Panc1 (cell line): ENCODE measurements around the gene SPINK9. TPM values are rescaled to one million over a fixed set of nuclear protein-coding genes. Genes with fewer than 3 reads are reported as not detected.

Experiments
- ATAC-seq: fragments of 200-7000 bp; cut with Tn5 transposase; 2 replicates; pipeline ENCODE4 v1.9.1; 2020; ENCODE audit warnings: mild to moderate bottlenecking, moderate library complexity
- BruUV-seq: library from RNA; stranded (reverse); fragments of 400-500 nt; replicated peaks from 2 replicates; lab custom pipeline; 2021; lab: Mats Ljungman, UMichigan
- CTCF ChIA-PET: fragments of 300-600 bp; sonication (Branson Sonifier 250); formaldehyde crosslinking; loops from one replicate; lab custom pipeline; 2022; ENCODE audit warnings: antibody characterized with exemption; lab: Charles Lee
- POLR2A ChIA-PET: fragments of 300-600 bp; sonication (Branson Sonifier 250); formaldehyde crosslinking; loops from one replicate; lab custom pipeline; 2022; ENCODE audit warnings: antibody characterized with exemption; lab: Charles Lee
- DNase-seq: peaks from one replicate; pipeline ENCODE4 v3.0.0-alpha.2; 2010; ENCODE audit warnings: low read depth, low spot score
- H3K27ac ChIP-seq: 2 replicates; pipeline ENCODE4 v1.5.1; 2011; ENCODE audit warnings: mild to moderate bottlenecking, low read length, inconsistent platforms
- H3K27me3 ChIP-seq: fragments of 200-500 bp; sonication (Bioruptor generic); 2 replicates; pipeline ENCODE4 v1.6.0; 2014; ENCODE audit warnings: low read length, inconsistent platforms; ENCODE audit not compliant: control insufficient read depth, insufficient read depth
- H3K36me3 ChIP-seq: fragments of 200-500 bp; sonication (Bioruptor generic); 2 replicates; pipeline ENCODE4 v1.5.1; 2014; ENCODE audit warnings: inconsistent platforms, mild to moderate bottlenecking, low read length, moderate library complexity; ENCODE audit not compliant: control insufficient read depth, insufficient read depth
- H3K4me1 ChIP-seq: 2 replicates; pipeline ENCODE4 v1.5.1; 2011; ENCODE audit warnings: inconsistent platforms, mild to moderate bottlenecking, low read length, moderate library complexity; ENCODE audit not compliant: control insufficient read depth, insufficient read depth
- H3K4me3 ChIP-seq, 2 experiments: 2 replicates each; pipeline ENCODE4 v1.5.1; 2011 to 2012; ENCODE audit warnings: low read depth in 2 of 2, low read length in 2 of 2, mild to moderate bottlenecking in 2 of 2, inconsistent platforms in 1 of 2, moderate library complexity in 1 of 2
- H3K9me3 ChIP-seq: fragments of 200-500 bp; sonication (Bioruptor generic); 2 replicates; pipeline ENCODE4 v1.5.1; 2014; ENCODE audit warnings: low read depth, mild to moderate bottlenecking, inconsistent platforms, low read length, moderate library complexity; ENCODE audit not compliant: control insufficient read depth, insufficient read depth
- POLR2AphosphoS5 ChIP-seq: IDR thresholded peaks from 2 replicates; pipeline ENCODE4 v1.6.1; 2012; ENCODE audit warnings: mild to moderate bottlenecking, low read depth, low read length, moderate library complexity
- REST ChIP-seq, 2 experiments: IDR thresholded peaks; 2 replicates each; pipeline ENCODE4 v1.6.1; 2011 to 2012; ENCODE audit warnings: low read depth in 2 of 2, control low read depth in 1 of 2, low read length in 1 of 2, mild to moderate bottlenecking in 1 of 2, moderate library complexity in 1 of 2; ENCODE audit not compliant: insufficient read depth in 1 of 2
- SIN3A ChIP-seq: IDR thresholded peaks from 2 replicates; pipeline ENCODE4 v1.6.1; 2012; ENCODE audit warnings: low read depth, mild to moderate bottlenecking, low read length, moderate library complexity, borderline replicate concordance; ENCODE audit not compliant: insufficient read depth
- TCF7L2 ChIP-seq: IDR thresholded peaks from 2 replicates; pipeline ENCODE4 v1.6.1; 2011; ENCODE audit warnings: mild to moderate bottlenecking, low read depth, low read length, inconsistent platforms
- in situ Hi-C: cut with HindIII; loops from 2 replicates; pipeline ENCODE4 v1.10.0; 2016; ENCODE audit warnings: low sequenced_read_pairs, low pct_unique_long_range_greater_than_20kb
- intact Hi-C: fragments of 100-400 bp; cut with micrococcal nuclease; formaldehyde crosslinking; loops from one replicate; pipeline ENCODE4 v1.10.0; 2022; ENCODE audit not compliant: unreplicated experiment
- total RNA-seq: library from RNA; stranded (reverse); gene quantifications from one replicate; pipeline ENCODE4 v1.2.1, GENCODE V29; 2021; ENCODE audit not compliant: unreplicated experiment
- TF ChIP-seq, protein P1 (sequence below): fragments of 450-650 bp; IDR thresholded peaks from 2 replicates; pipeline ENCODE4 v1.5.1; 2017; ENCODE audit warnings: mild to moderate bottlenecking

The SPINK9 gene
- total RNA-seq, 1 experiment from 2014 or later, result not detected

- in situ Hi-C loops (no loop called here), intact Hi-C loops (no loop called here)
- CTCF ChIA-PET, result no interaction called here
- no peak overlapping the region for H3K27ac ChIP-seq
- ATAC-seq (no peak), DNase-seq (no peak)
- BruUV-seq, result no TSS peak
- TF ChIP-seq REST (IDR thresholded peaks at IDR 0.05; ENCODE audit: insufficient read depth in 1 of 2, low read depth in 2 of 2, low read length in 1 of 2), result no peak
- TF ChIP-seq POLR2AphosphoS5, result no peak
- no peak for TF ChIP-seq TCF7L2
- TF ChIP-seq, protein P1, sequence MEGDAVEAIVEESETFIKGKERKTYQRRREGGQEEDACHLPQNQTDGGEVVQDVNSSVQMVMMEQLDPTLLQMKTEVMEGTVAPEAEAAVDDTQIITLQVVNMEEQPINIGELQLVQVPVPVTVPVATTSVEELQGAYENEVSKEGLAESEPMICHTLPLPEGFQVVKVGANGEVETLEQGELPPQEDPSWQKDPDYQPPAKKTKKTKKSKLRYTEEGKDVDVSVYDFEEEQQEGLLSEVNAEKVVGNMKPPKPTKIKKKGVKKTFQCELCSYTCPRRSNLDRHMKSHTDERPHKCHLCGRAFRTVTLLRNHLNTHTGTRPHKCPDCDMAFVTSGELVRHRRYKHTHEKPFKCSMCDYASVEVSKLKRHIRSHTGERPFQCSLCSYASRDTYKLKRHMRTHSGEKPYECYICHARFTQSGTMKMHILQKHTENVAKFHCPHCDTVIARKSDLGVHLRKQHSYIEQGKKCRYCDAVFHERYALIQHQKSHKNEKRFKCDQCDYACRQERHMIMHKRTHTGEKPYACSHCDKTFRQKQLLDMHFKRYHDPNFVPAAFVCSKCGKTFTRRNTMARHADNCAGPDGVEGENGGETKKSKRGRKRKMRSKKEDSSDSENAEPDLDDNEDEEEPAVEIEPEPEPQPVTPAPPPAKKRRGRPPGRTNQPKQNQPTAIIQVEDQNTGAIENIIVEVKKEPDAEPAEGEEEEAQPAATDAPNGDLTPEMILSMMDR, result no peak
- no peak for TF ChIP-seq SIN3A
- H3K36me3 ChIP-seq, result no peaks in the 10 kb centered on the region; the same call in none of the 2 replicates
- no peaks in the 10 kb centered on the region for H3K9me3 ChIP-seq
- POLR2A ChIA-PET, result no interaction called here
- no peak overlapping the region for H3K4me3 ChIP-seq
- peaks cover 3% of the 10 kb centered on the region; the same call in 1 of the 2 replicates for H3K4me1 ChIP-seq
- H3K27me3 ChIP-seq, result no peaks in the 10 kb centered on the region
These were observed 44.0 kb downstream of the SPINK9 start for GRCh38 chr5:148379340-148379739.

- no peaks in the 10 kb centered on the region for H3K27me3 ChIP-seq
- no peaks in the 10 kb centered on the region; the same call in 1 of the 2 replicates for H3K36me3 ChIP-seq
- H3K4me3 ChIP-seq, result no peak overlapping the region
- in situ Hi-C loops, result no loop called here
- no peak for TF ChIP-seq REST (IDR thresholded peaks at IDR 0.05; ENCODE audit: insufficient read depth in 1 of 2, low read depth in 2 of 2, low read length in 1 of 2)
- ChIA-PET CTCF (no interaction called here), POLR2A (no interaction called here)
- H3K27ac ChIP-seq, result no peak overlapping the region
- H3K4me1 ChIP-seq, result peaks cover 10% of the 10 kb centered on the region; the same call in 1 of the 2 replicates
- intact Hi-C loops, result no loop called here
- BruUV-seq, result no TSS peak
- DNase-seq, result no peak
- ATAC-seq, result no peak
- H3K9me3 ChIP-seq, result no peaks in the 10 kb centered on the region
These were observed 46.5 kb downstream of the SPINK9 start for GRCh38 chr5:148381906-148382305.
